Gastrocnemius medialis (tissue), 4 donors: ENCODE measurements around the gene PNMA5. TPM values are rescaled to one million over a fixed set of nuclear protein-coding genes. Genes with fewer than 3 reads are reported as not detected.
"Not testable (repeated sequence)": the region's sequence is repeated elsewhere in the genome, so short reads cannot be mapped to it uniquely, and the experiment has no call there.

Experiments used
- ATAC-seq, 2 donors: fragments of 150-250 bp; one replicate each; pipeline ENCODE4 v1.9.1; 2016
- DNase-seq, 2 donors: peaks; one replicate each; pipeline ENCODE4 v3.0.0-alpha.2; 2019
- H3K27ac ChIP-seq, 4 donors: fragments of 200-600 bp; sonication (generic); 1 replicate in 1 of 4; 2 replicates in 3 of 4; pipeline ENCODE4 v1.5.1; 2016 to 2018; ENCODE audit warnings: mild to moderate bottlenecking in 2 of 4, moderate library complexity in 1 of 4
- H3K27me3 ChIP-seq, 3 donors: fragments of 200-600 bp; sonication (generic) in 2 of 3; 1 replicate in 1 of 3; 2 replicates in 2 of 3; pipeline versions ENCODE4 v1.5.1 to v1.6.0; 2016 to 2019; ENCODE audit warnings: mild to moderate bottlenecking in 1 of 3, moderate library complexity in 1 of 3
- H3K36me3 ChIP-seq, 2 donors: fragments of 200-600 bp; sonication (generic) in 1 of 2; one replicate each; pipeline ENCODE4 v1.5.1; 2017 to 2018
- H3K4me1 ChIP-seq, 2 donors: fragments of 200-600 bp; sonication (generic) in 1 of 2; one replicate each; pipeline ENCODE4 v1.5.1; 2016 to 2017; ENCODE audit warnings: mild to moderate bottlenecking in 2 of 2
- H3K4me3 ChIP-seq, 4 donors: fragments of 200-600 bp; sonication (generic) in 3 of 4; 1 replicate in 1 of 4; 2 replicates in 3 of 4; pipeline ENCODE4 v1.5.1; 2016 to 2019; ENCODE audit warnings: mild to moderate bottlenecking in 2 of 4
- H3K9me3 ChIP-seq, 3 donors: fragments of 200-600 bp; sonication (generic) in 2 of 3; 1 replicate in 1 of 3; 2 replicates in 2 of 3; pipeline ENCODE4 v1.5.1; 2016 to 2019
- POLR2A ChIP-seq, 2 donors: fragments of 450-650 bp; IDR thresholded peaks; one replicate each; pipeline ENCODE4 v1.6.1; 2017; ENCODE audit warnings: antibody characterized with exemption in 2 of 2, mild to moderate bottlenecking in 2 of 2, moderate library complexity in 2 of 2
- in situ Hi-C, 4 donors: fragments of 200-750 bp; cut with MboI; loops; one replicate each; pipeline versions ENCODE4 v1.15.0 to v1.8.0; 2017; ENCODE audit warnings: low sequenced_read_pairs in 4 of 4
- intact Hi-C: fragments of 100-400 bp; cut with DNase I; formaldehyde crosslinking; loops from one replicate; pipeline ENCODE4 v1.15.1; 2023; ENCODE audit warnings: low total_unique reads
- total RNA-seq, 4 donors: library from RNA; depleted of rRNA; stranded (reverse); fragments of >200 nt; gene quantifications; one replicate each; pipeline versions ENCODE4 v1.1.0 to v1.2.3, GENCODE V29; 2016
- TF ChIP-seq, protein P1 (sequence below), 5 experiments: fragments of 450-650 bp in 3 of 5; fragments of 200-600 bp in 2 of 5; sonication (generic) in 2 of 5; IDR thresholded peaks in 4 of 5; conservative IDR thresholded peaks in 1 of 5; 1 replicate in 4 of 5; 2 replicates in 1 of 5; pipeline ENCODE4 v1.5.1; 2016 to 2019; ENCODE audit warnings: antibody characterized with exemption in 5 of 5, mild to moderate bottlenecking in 3 of 5, moderate library complexity in 3 of 5

PNMA5 gene
- total RNA-seq, 4 donors from 2014 or later = not detected

DNA sequence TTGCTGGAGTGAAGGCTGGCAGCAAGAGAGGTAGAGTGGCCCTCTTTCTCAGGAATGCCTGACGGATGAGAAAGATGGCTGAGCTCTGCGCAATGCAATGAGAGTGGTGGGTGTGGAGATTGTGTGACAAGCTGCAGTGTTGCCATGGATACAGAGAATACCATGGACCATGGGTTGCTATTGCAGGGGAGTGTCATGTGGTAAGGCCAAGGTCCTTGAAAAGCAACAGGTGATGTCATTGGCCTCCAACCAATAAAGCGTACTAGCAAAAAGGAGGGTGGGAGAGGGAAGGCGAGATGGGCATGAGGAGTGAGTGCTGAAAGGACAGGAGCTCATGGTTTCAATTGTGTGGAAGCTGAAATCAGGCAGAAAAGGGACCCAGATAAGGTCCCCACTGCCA lies 1.8 kb downstream of the PNMA5 start:
- intact Hi-C loops = no loop called here
- DNase-seq = no peak
- H3K4me1 ChIP-seq = no peaks in the 10 kb centered on the region
- no peak overlapping the region for H3K27ac ChIP-seq
- no peaks in the 10 kb centered on the region for H3K36me3 ChIP-seq
- in situ Hi-C loops = no loop called here
- no peaks in the 10 kb centered on the region for H3K9me3 ChIP-seq
- no peak for ATAC-seq
- H3K27me3 ChIP-seq = no peaks in the 10 kb centered on the region
- no peak overlapping the region for H3K4me3 ChIP-seq
- TF ChIP-seq, protein P1, sequence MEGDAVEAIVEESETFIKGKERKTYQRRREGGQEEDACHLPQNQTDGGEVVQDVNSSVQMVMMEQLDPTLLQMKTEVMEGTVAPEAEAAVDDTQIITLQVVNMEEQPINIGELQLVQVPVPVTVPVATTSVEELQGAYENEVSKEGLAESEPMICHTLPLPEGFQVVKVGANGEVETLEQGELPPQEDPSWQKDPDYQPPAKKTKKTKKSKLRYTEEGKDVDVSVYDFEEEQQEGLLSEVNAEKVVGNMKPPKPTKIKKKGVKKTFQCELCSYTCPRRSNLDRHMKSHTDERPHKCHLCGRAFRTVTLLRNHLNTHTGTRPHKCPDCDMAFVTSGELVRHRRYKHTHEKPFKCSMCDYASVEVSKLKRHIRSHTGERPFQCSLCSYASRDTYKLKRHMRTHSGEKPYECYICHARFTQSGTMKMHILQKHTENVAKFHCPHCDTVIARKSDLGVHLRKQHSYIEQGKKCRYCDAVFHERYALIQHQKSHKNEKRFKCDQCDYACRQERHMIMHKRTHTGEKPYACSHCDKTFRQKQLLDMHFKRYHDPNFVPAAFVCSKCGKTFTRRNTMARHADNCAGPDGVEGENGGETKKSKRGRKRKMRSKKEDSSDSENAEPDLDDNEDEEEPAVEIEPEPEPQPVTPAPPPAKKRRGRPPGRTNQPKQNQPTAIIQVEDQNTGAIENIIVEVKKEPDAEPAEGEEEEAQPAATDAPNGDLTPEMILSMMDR (IDR thresholded peaks at IDR 0.05 in 4 of 5, conservative IDR thresholded peaks at IDR 0.05 in 1 of 5) = no peak
- no peak for TF ChIP-seq POLR2A (IDR thresholded peaks at IDR 0.05)

DNA sequence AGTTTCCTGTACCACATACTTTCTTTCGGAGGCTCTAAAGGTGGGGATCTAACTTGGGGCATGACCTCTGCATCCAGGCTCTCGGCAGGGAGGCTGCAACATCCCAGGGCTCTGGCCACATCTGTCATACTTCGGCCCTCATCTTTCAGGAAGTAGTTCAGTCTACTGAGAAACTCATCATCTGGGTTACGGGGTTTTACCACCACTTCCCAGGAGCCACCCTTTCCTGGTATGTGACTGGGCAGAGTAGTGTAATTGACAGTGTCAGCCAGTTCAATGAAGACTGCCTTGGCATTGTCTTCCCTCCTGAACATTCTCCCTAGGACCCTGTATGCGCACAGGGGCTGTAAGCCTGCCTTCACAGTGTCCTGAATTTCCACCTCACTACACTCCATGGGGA lies 2.8 kb downstream of the PNMA5 start:
- ATAC-seq = no peak
- no peak for TF ChIP-seq POLR2A (IDR thresholded peaks at IDR 0.05)
- TF ChIP-seq, protein P1 (IDR thresholded peaks at IDR 0.05 in 4 of 5, conservative IDR thresholded peaks at IDR 0.05 in 1 of 5) = no peak

DNA sequence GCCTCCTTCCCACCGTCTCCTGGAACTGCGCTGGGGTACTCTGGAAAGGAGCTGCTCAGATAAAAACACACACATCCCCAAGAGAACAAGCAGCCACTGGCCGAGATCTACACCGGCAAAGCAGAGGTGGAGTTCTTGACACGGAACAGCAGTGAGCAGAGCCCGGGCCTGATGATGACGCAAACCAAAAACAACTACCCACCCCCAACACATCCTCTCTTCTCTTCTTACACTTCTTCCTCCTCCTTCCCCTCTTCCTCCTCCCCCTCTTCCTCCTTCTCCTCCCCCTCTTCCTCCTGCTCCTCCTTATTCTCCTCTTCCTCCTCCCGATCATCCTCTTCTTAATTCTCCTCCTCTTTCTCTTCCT lies 4.6 kb downstream of the PNMA5 start:
- H3K4me1 ChIP-seq = no peaks in the 10 kb centered on the region
- no peak overlapping the region for H3K27ac ChIP-seq
- no peaks in the 10 kb centered on the region for H3K9me3 ChIP-seq
- DNase-seq = no peak
- TF ChIP-seq, protein P1 (IDR thresholded peaks at IDR 0.05 in 4 of 5, conservative IDR thresholded peaks at IDR 0.05 in 1 of 5) = no peak
- TF ChIP-seq POLR2A (IDR thresholded peaks at IDR 0.05) = no peak
- H3K36me3 ChIP-seq = no peaks in the 10 kb centered on the region
- H3K27me3 ChIP-seq = no peaks in the 10 kb centered on the region
- no peak for ATAC-seq
- intact Hi-C loops (no loop called here), in situ Hi-C loops (no loop called here)
- no peak overlapping the region for H3K4me3 ChIP-seq

More for the DNA sequence above, 2.8 kb downstream of the PNMA5 start:
- Histone ChIP-seq H3K27ac (no peak overlapping the region), H3K36me3 (no peaks in the 10 kb centered on the region), H3K4me3 (no peak overlapping the region), H3K9me3 (no peaks in the 10 kb centered on the region), H3K27me3 (no peaks in the 10 kb centered on the region), H3K4me1 (no peaks in the 10 kb centered on the region)
- intact Hi-C loops = no loop called here
- no peak for DNase-seq
- in situ Hi-C loops = no loop called here

DNA sequence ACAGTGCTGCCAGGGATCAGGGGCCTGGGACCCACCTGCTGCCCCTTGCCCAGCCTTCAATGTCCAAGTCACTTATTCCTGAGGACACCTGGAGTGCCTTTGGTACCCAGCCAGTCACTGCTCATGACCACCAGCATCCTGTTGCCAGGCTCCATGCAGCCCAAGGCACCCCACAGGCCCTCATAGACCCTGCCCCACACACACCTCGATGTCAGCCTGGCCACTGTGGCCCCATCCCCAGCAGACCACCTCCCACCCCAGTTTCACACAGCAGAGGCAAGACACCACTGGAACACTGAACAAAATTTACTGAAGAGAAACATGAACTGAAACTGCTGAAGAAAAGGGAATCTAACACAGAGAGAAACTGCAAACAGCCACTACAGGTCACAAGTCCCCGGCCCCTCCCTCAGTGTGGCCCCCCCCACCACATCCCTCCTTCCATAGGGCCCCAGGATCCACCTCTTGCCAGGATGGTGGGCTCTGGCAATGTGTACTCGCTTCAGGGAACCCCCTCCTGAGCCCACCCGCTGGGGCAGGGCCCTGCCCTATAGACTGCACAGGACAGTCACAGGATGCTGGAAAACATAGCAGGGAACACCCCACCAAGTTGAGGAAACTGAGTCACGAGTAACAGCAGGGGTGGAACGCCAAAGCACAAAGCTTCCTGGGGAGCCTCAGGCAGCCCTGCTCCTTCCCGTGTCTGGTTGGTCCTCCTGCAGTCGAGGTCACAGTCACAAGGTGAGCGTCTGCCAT lies 5.2 kb downstream of the PNMA5 start:
- TF ChIP-seq POLR2A (IDR thresholded peaks at IDR 0.05) = no peak
- TF ChIP-seq, protein P1 (IDR thresholded peaks at IDR 0.05 in 4 of 5, conservative IDR thresholded peaks at IDR 0.05 in 1 of 5) = no peak
- Histone ChIP-seq H3K9me3 (no peaks in the 10 kb centered on the region), H3K27ac (no peak overlapping the region), H3K4me3 (no peak overlapping the region), H3K36me3 (no peaks in the 10 kb centered on the region), H3K4me1 (no peaks in the 10 kb centered on the region), H3K27me3 (no peaks in the 10 kb centered on the region)
- ATAC-seq (no peak), DNase-seq (no peak)
- intact Hi-C loops = no loop called here
- in situ Hi-C loops = no loop called here

DNA sequence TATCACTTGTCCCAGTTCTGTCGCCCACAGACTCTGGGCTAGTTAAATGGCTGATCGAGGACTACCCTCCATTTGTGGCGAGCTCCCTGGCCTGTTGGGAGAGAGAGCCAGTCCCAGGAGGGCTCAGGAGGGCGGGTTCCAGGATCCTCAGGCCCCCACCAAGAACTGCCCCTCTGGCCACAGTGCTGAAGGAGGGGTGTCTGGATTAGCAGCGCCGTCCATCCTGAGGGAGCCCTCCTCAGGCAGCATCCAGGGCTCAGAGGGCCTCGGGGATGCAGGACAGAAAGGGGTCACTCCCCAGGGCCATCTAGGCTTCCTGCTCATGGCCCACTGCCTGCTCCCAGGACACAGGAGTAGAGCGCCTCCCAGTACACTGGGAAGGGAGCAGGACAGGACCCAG lies 6.1 kb downstream of the PNMA5 start:
- intact Hi-C loops (no loop called here), in situ Hi-C loops (no loop called here)
- no peak for ATAC-seq
- Histone ChIP-seq H3K36me3 (no peaks in the 10 kb centered on the region), H3K4me3 (no peak overlapping the region), H3K27ac (no peak overlapping the region), H3K27me3 (no peaks in the 10 kb centered on the region), H3K4me1 (no peaks in the 10 kb centered on the region), H3K9me3 (no peaks in the 10 kb centered on the region)
- DNase-seq = no peak
- TF ChIP-seq, protein P1 (IDR thresholded peaks at IDR 0.05 in 4 of 5, conservative IDR thresholded peaks at IDR 0.05 in 1 of 5) = no peak
- no peak for TF ChIP-seq POLR2A (IDR thresholded peaks at IDR 0.05)

DNA sequence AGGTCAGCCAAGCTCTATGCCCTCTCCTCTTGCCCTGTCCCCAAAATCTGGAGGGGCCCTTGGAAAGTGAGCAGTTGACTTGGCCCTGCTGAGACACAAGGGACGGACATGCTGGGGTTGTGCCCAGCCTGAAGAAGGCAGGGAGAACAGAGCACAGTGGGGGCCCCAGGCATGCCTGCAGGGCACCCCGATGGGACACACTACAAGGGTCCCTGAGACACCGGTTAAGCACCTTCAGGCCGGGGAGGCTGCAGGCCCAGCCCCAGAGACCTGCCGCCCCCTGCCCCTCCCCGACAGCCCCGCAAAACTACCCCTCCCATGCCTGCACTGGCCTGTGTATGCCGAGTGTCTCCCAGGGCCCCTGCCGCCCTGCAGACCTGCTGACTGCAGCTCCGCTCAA lies 6.8 kb downstream of the PNMA5 start:
- H3K27me3 ChIP-seq, H3K4me1 ChIP-seq, ATAC-seq, intact Hi-C loops, H3K9me3 ChIP-seq, H3K27ac ChIP-seq, DNase-seq, in situ Hi-C loops, H3K4me3 ChIP-seq, H3K36me3 ChIP-seq: not testable (repeated sequence)

DNA sequence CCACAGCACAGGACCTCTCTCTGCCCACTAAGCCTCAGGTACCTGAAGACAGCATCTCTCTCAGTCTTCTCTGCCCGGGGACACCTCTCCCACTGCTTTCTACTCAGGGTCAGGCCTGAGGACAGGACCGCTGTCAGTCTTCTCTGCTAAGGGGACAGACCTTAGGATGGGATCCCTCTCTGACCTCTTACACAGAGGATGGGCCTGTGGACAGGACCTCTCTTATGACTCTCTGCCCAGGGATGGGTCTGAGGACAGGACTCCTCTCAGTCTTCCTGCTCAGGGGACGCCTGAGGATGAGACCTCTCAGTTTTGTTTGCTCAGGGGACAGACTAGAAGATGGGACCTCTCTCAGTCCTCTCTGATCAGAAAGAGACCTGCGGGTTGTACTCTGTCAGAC lies 8.5 kb downstream of the PNMA5 start:
- ATAC-seq, H3K27me3 ChIP-seq, H3K27ac ChIP-seq, in situ Hi-C loops, H3K4me1 ChIP-seq, intact Hi-C loops, H3K9me3 ChIP-seq, DNase-seq, H3K36me3 ChIP-seq, H3K4me3 ChIP-seq: not testable (repeated sequence)
